ENCODE measurements around the gene NEK6.

GRCh38 chr9:124215368-124215910 is 42.3 kb upstream of the NEK6 start:
- TF ChIP-seq CTCF (conservative IDR thresholded peaks at IDR 0.05; ENCODE audit: low read length), result no peak
- no peak for TF ChIP-seq EZH2phosphoT487 (IDR thresholded peaks at IDR 0.05; ENCODE audit: borderline replicate concordance, low read depth, low read length)
